Liver (tissue), 3 donors: ENCODE measurements around the gene ABCC1.

ENCODE experiments used
- CTCF ChIP-seq: fragments of 150-350 bp; IDR thresholded peaks from 2 replicates; pipeline ENCODE4 v1.5.1; 2017; ENCODE audit warnings: improper control_type of control experiment, low read depth, low read length; ENCODE audit not compliant: missing input control
- EGR1 ChIP-seq, 2 donors: IDR thresholded peaks; 2 replicates each; pipeline ENCODE4 v1.6.1; 2016 to 2018; ENCODE audit warnings: antibody characterized with exemption in 2 of 2, low read depth in 2 of 2
- GABPA ChIP-seq, 2 donors: IDR thresholded peaks in 1 of 2; conservative IDR thresholded peaks in 1 of 2; 2 replicates each; pipeline ENCODE4 v1.6.1; 2016; ENCODE audit warnings: antibody characterized with exemption in 2 of 2, mild to moderate bottlenecking in 1 of 2, moderate library complexity in 1 of 2
- JUND ChIP-seq, 2 donors: IDR thresholded peaks; 2 replicates each; pipeline ENCODE4 v1.6.1; 2016; ENCODE audit warnings: antibody characterized with exemption in 2 of 2
- RAD21 ChIP-seq, 2 donors: IDR thresholded peaks; 2 replicates each; pipeline ENCODE4 v1.6.1; 2016; ENCODE audit warnings: antibody characterized with exemption in 2 of 2, mild to moderate bottlenecking in 2 of 2
- REST ChIP-seq: IDR thresholded peaks from 2 replicates; pipeline ENCODE4 v1.6.1; 2016; ENCODE audit warnings: antibody characterized with exemption, mild to moderate bottlenecking
- TAF1 ChIP-seq: conservative IDR thresholded peaks from 2 replicates; pipeline ENCODE4 v1.6.1; 2016; ENCODE audit warnings: antibody characterized with exemption, mild to moderate bottlenecking
- YY1 ChIP-seq: IDR thresholded peaks from 2 replicates; pipeline ENCODE4 v1.6.1; 2016; ENCODE audit warnings: antibody characterized with exemption, mild to moderate bottlenecking
- ZBTB33 ChIP-seq: IDR thresholded peaks from 2 replicates; pipeline ENCODE4 v1.6.1; 2016; ENCODE audit warnings: antibody characterized with exemption
- TF ChIP-seq, protein P1 (sequence below): IDR thresholded peaks from 2 replicates; pipeline ENCODE4 v1.6.1; 2016; ENCODE audit warnings: antibody characterized with exemption
- donor health status: healthy.
- donor health status: healthy.

GRCh38 chr16:16155234-16155633 lies 205.8 kb downstream of the ABCC1 start:
- TF ChIP-seq CTCF = no peak
- no peak for TF ChIP-seq TAF1
- TF ChIP-seq REST = no peak
- TF ChIP-seq JUND (IDR thresholded peaks at IDR 0.05) = no peak
- no peak for TF ChIP-seq RAD21 (IDR thresholded peaks at IDR 0.05)
- no peak for TF ChIP-seq YY1
- no peak for TF ChIP-seq EGR1 (IDR thresholded peaks at IDR 0.05; ENCODE audit: low read depth in 2 of 2)
- no peak for TF ChIP-seq GABPA (IDR thresholded peaks at IDR 0.05 in 1 of 2, conservative IDR thresholded peaks at IDR 0.05 in 1 of 2)
- no peak for TF ChIP-seq ZBTB33
- TF ChIP-seq, protein P1, sequence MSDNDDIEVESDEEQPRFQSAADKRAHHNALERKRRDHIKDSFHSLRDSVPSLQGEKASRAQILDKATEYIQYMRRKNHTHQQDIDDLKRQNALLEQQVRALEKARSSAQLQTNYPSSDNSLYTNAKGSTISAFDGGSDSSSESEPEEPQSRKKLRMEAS = no peak
